K562 (cell line): ENCODE results near the gene TUT1. TPM values are rescaled to one million over a fixed set of nuclear protein-coding genes. Genes with fewer than 3 reads are reported as not detected.

Experiments
- ARHGAP35 ChIP-seq: fragments of 450-650 bp; IDR thresholded peaks from 2 replicates; pipeline ENCODE4 v1.6.1; 2018; ENCODE audit not compliant: partially characterized antibody
- DACH1 ChIP-seq: fragments of 450-650 bp; IDR thresholded peaks from 2 replicates; pipeline ENCODE4 v1.6.1; 2018; ENCODE audit not compliant: partially characterized antibody
- FOXM1 ChIP-seq, 2 experiments: fragments of 450-650 bp in 1 of 2; sonication (generic) in 1 of 2; formaldehyde crosslinking in 1 of 2; IDR thresholded peaks; 2 replicates each; pipeline versions ENCODE4 v1.6.1 to v1.9.0; 2017 to 2022; ENCODE audit warnings: low read depth in 2 of 2, mild to moderate bottlenecking in 2 of 2, missing genetic modification reagents in 1 of 2, moderate library complexity in 1 of 2
- HDGF ChIP-seq: fragments of 450-650 bp; IDR thresholded peaks from 2 replicates; pipeline ENCODE4 v1.6.1; 2016
- NCOA4 ChIP-seq: fragments of 450-650 bp; IDR thresholded peaks from 2 replicates; pipeline ENCODE4 v1.6.1; 2018; ENCODE audit warnings: mild to moderate bottlenecking; ENCODE audit not compliant: partially characterized antibody
- SNAPC5 ChIP-seq: fragments of 250-450 bp; sonication (Bioruptor Pico); IDR thresholded peaks from 2 replicates; pipeline ENCODE4 v1.8.0; 2021; ENCODE audit warnings: moderate library complexity, mild to moderate bottlenecking, inconsistent platforms
- TFAP4 ChIP-seq: sonication (generic); formaldehyde crosslinking; IDR thresholded peaks from 2 replicates; pipeline ENCODE4 v1.8.0; 2022; ENCODE audit warnings: missing genetic modification reagents, mild to moderate bottlenecking, moderate library complexity, borderline replicate concordance
- XRCC5 ChIP-seq: fragments of 200-400 bp; formaldehyde crosslinking; IDR thresholded peaks from 2 replicates; pipeline ENCODE4 v1.6.1; 2017; ENCODE audit warnings: low read depth, mild to moderate bottlenecking, low read length
- ZNF124 ChIP-seq: sonication (generic); formaldehyde crosslinking; IDR thresholded peaks from 2 replicates; pipeline ENCODE4 v1.8.1; 2022; ENCODE audit warnings: missing genetic modification reagents
- ZNF140 ChIP-seq: fragments of 250-450 bp; sonication (Bioruptor Pico); IDR thresholded peaks from 2 replicates; pipeline ENCODE4 v1.8.0; 2021; ENCODE audit warnings: moderate library complexity, mild to moderate bottlenecking, inconsistent platforms
- ZNF175 ChIP-seq: fragments of 200-800 bp; sonication (Bioruptor generic); IDR thresholded peaks from 2 replicates; pipeline ENCODE4 v1.6.1; 2016; ENCODE audit warnings: low read depth, mild to moderate bottlenecking, missing genetic modification characterization, missing compliant biosample characterization
- ZNF184 ChIP-seq: sonication (generic); formaldehyde crosslinking; IDR thresholded peaks from 2 replicates; pipeline ENCODE4 v1.5.0; 2020; ENCODE audit warnings: missing genetic modification reagents
- ZNF23 ChIP-seq: fragments of 250-450 bp; sonication (Bioruptor Pico); IDR thresholded peaks from 2 replicates; pipeline ENCODE4 v1.4.0; 2020; ENCODE audit warnings: mild to moderate bottlenecking
- ZNF354B ChIP-seq: fragments of 250-450 bp; sonication (Bioruptor Pico); IDR thresholded peaks from 2 replicates; pipeline ENCODE4 v1.4.0; 2020
- ZNF830 ChIP-seq: fragments of 250-450 bp; sonication (Bioruptor Pico); IDR thresholded peaks from 2 replicates; pipeline ENCODE4 v1.5.0; 2021; ENCODE audit warnings: mild to moderate bottlenecking
- polyA plus RNA-seq, 8 experiments: library from polyadenylated mRNA; depleted of rRNA in 4 of 8; stranded (reverse) in 5 of 8; unstranded in 3 of 8; fragments of >200 nt; fragmentation: Nextera tagmentation in 2 of 8; fragmentation: Illumina TruSeq in 1 of 8; extraction: Ambion mirVana in 2 of 8; extraction: Trizol in 1 of 8; gene quantifications; 2 replicates each; pipeline versions ENCODE4 v1.2.1 to v1.2.3, GENCODE V29; 2011 to 2014; ENCODE audit warnings: inconsistent platforms in 1 of 8, missing spikeins in 1 of 8
- total RNA-seq, 7 experiments: library from RNA; depleted of rRNA in 6 of 7; stranded (reverse); fragments of >200 nt in 6 of 7; fragmentation: Illumina TruSeq in 2 of 7; extraction: Trizol in 2 of 7; gene quantifications; 2 replicates each; pipeline versions ENCODE4 v1.2.1 to v1.2.3, GENCODE V29; 2011 to 2021; ENCODE audit warnings: low replicate concordance in 1 of 7
- TF ChIP-seq, protein P1 (sequence below): sonication (generic); formaldehyde crosslinking; IDR thresholded peaks from 2 replicates; pipeline ENCODE4 v1.8.0; 2023; ENCODE audit warnings: mild to moderate bottlenecking, missing genetic modification reagents
- TF ChIP-seq, protein P2 (sequence below): sonication (generic); formaldehyde crosslinking; IDR thresholded peaks from 2 replicates; pipeline ENCODE4 v1.8.0; 2023; ENCODE audit warnings: missing genetic modification reagents, mild to moderate bottlenecking, borderline replicate concordance

The TUT1 gene
- total and polyA plus RNA-seq, 9 of the 15 experiments (the other 6 are each of a cell fraction or from before 2014, with no cell fraction given) = 0.66 to 44.3 (median 15.7) TPM

GRCh38 chr11:62611705-62612365, 20.5 kb upstream of the TUT1 start (continued):
- TF ChIP-seq, protein P1, sequence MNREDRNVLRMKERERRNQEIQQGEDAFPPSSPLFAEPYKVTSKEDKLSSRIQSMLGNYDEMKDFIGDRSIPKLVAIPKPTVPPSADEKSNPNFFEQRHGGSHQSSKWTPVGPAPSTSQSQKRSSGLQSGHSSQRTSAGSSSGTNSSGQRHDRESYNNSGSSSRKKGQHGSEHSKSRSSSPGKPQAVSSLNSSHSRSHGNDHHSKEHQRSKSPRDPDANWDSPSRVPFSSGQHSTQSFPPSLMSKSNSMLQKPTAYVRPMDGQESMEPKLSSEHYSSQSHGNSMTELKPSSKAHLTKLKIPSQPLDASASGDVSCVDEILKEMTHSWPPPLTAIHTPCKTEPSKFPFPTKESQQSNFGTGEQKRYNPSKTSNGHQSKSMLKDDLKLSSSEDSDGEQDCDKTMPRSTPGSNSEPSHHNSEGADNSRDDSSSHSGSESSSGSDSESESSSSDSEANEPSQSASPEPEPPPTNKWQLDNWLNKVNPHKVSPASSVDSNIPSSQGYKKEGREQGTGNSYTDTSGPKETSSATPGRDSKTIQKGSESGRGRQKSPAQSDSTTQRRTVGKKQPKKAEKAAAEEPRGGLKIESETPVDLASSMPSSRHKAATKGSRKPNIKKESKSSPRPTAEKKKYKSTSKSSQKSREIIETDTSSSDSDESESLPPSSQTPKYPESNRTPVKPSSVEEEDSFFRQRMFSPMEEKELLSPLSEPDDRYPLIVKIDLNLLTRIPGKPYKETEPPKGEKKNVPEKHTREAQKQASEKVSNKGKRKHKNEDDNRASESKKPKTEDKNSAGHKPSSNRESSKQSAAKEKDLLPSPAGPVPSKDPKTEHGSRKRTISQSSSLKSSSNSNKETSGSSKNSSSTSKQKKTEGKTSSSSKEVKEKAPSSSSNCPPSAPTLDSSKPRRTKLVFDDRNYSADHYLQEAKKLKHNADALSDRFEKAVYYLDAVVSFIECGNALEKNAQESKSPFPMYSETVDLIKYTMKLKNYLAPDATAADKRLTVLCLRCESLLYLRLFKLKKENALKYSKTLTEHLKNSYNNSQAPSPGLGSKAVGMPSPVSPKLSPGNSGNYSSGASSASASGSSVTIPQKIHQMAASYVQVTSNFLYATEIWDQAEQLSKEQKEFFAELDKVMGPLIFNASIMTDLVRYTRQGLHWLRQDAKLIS (CRISPR knock-in tag) = 0 out of 2 replicates have a peak, but pooled peaks have one; percentile 10
- TF ChIP-seq ZNF354B (CRISPR knock-in tag) = no peak
- no peak for TF ChIP-seq ZNF140 (CRISPR knock-in tag)
- TF ChIP-seq ZNF830 (CRISPR knock-in tag) = no peak
- no peak for TF ChIP-seq NCOA4
- TF ChIP-seq TFAP4 (CRISPR knock-in tag) = no peak
- no peak for TF ChIP-seq DACH1
- no peak for TF ChIP-seq SNAPC5
- TF ChIP-seq FOXM1 (IDR thresholded peaks at IDR 0.05; ENCODE audit: low read depth) = no peak
- TF ChIP-seq FOXM1 (CRISPR knock-in tag; IDR thresholded peaks at IDR 0.05; ENCODE audit: low read depth) = no peak
- no peak for TF ChIP-seq ZNF124 (CRISPR knock-in tag)
- TF ChIP-seq ZNF175 = no peak; the same call in 1 of the 2 replicates
- no peak for TF ChIP-seq ZNF23 (CRISPR knock-in tag)
- TF ChIP-seq, protein P2, sequence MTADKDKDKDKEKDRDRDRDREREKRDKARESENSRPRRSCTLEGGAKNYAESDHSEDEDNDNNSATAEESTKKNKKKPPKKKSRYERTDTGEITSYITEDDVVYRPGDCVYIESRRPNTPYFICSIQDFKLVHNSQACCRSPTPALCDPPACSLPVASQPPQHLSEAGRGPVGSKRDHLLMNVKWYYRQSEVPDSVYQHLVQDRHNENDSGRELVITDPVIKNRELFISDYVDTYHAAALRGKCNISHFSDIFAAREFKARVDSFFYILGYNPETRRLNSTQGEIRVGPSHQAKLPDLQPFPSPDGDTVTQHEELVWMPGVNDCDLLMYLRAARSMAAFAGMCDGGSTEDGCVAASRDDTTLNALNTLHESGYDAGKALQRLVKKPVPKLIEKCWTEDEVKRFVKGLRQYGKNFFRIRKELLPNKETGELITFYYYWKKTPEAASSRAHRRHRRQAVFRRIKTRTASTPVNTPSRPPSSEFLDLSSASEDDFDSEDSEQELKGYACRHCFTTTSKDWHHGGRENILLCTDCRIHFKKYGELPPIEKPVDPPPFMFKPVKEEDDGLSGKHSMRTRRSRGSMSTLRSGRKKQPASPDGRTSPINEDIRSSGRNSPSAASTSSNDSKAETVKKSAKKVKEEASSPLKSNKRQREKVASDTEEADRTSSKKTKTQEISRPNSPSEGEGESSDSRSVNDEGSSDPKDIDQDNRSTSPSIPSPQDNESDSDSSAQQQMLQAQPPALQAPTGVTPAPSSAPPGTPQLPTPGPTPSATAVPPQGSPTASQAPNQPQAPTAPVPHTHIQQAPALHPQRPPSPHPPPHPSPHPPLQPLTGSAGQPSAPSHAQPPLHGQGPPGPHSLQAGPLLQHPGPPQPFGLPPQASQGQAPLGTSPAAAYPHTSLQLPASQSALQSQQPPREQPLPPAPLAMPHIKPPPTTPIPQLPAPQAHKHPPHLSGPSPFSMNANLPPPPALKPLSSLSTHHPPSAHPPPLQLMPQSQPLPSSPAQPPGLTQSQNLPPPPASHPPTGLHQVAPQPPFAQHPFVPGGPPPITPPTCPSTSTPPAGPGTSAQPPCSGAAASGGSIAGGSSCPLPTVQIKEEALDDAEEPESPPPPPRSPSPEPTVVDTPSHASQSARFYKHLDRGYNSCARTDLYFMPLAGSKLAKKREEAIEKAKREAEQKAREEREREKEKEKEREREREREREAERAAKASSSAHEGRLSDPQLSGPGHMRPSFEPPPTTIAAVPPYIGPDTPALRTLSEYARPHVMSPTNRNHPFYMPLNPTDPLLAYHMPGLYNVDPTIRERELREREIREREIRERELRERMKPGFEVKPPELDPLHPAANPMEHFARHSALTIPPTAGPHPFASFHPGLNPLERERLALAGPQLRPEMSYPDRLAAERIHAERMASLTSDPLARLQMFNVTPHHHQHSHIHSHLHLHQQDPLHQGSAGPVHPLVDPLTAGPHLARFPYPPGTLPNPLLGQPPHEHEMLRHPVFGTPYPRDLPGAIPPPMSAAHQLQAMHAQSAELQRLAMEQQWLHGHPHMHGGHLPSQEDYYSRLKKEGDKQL (CRISPR knock-in tag) = no peak
- TF ChIP-seq ARHGAP35 = peak; percentile 41
- TF ChIP-seq ZNF184 = no peak
- no peak for TF ChIP-seq HDGF
- no peak for TF ChIP-seq XRCC5
